ENCODE results near the gene SH3GLB2. TPM values are rescaled to one million over a fixed set of nuclear protein-coding genes. Genes with fewer than 3 reads are reported as not detected.
A peak's percentile ranks its signal among the peaks of the same experiment; 100 is the strongest.

SH3GLB2 gene
- total and polyA plus RNA-seq, 12 donors = 25.2 to 51.3 (median 33.5) TPM

- H3K36me3 ChIP-seq = peaks cover 0 to 80% (median 26%) of the 10 kb centered on the region in 9 donors
- H3K9me3 ChIP-seq = no peaks in the 10 kb centered on the region
- no peak for TF ChIP-seq CTCF (IDR thresholded peaks at IDR 0.05)
- DNase-seq (no peak), ATAC-seq (no peak)
- 91% methylated on average over 19 of the region's 19 CpGs for WGBS, 2 donors
- peak overlapping the region in 7 of 10 donors; percentile 76 to 94 (median 88) for H3K27ac ChIP-seq
- intact Hi-C loops (cut with DNase I) = no loop called here
- no peaks in the 10 kb centered on the region for H3K27me3 ChIP-seq
- H3K4me1 ChIP-seq = peaks cover 0 to 23% (median 14%) of the 10 kb centered on the region in 9 donors
- H3K4me3 ChIP-seq = no peak overlapping the region
These were observed 40.0 kb upstream of the SH3GLB2 start for GRCh38 chr9:129068110-129068509.

GRCh38 chr9:129064499-129064908 lies 36.4 kb upstream of the SH3GLB2 start:
- TF ChIP-seq CTCF (IDR thresholded peaks at IDR 0.05) = no peak
- Histone ChIP-seq H3K27me3 (no peaks in the 10 kb centered on the region), H3K36me3 (peaks cover 0 to 97% (median 58%) of the 10 kb centered on the region in 9 donors), H3K27ac (no peak overlapping the region), H3K9me3 (no peaks in the 10 kb centered on the region), H3K4me3 (no peak overlapping the region), H3K4me1 (peaks cover 0 to 13% (median 9%) of the 10 kb centered on the region in 9 donors)
- ATAC-seq (no peak), DNase-seq (no peak)
- 95 to 97% methylated on average over 8 of the region's 8 CpGs for WGBS, 2 donors
- intact Hi-C loops (cut with DNase I) = no loop called here

GRCh38 chr9:129063061-129063460 lies 34.9 kb upstream of the SH3GLB2 start:
- no peak overlapping the region for H3K4me3 ChIP-seq
- intact Hi-C loops (cut with DNase I) = no loop called here
- no peak for DNase-seq
- no peak for TF ChIP-seq CTCF (IDR thresholded peaks at IDR 0.05)
- H3K4me1 ChIP-seq = peaks cover 0 to 2% (median 0%) of the 10 kb centered on the region in 9 donors
- H3K36me3 ChIP-seq = peaks cover 0 to 96% (median 62%) of the 10 kb centered on the region in 9 donors
- 91 to 93% methylated on average over 9 of the region's 9 CpGs for WGBS, 2 donors
- no peaks in the 10 kb centered on the region for H3K9me3 ChIP-seq
- ATAC-seq = peak in 1 of 8 donors; percentile 8
- no peak overlapping the region for H3K27ac ChIP-seq
- no peaks in the 10 kb centered on the region for H3K27me3 ChIP-seq

GRCh38 chr9:129060991-129061390 lies 32.9 kb upstream of the SH3GLB2 start:
- H3K36me3 ChIP-seq = peaks cover 0 to 99% (median 59%) of the 10 kb centered on the region in 9 donors
- ATAC-seq (no peak), DNase-seq (no peak)
- no peak for TF ChIP-seq CTCF (IDR thresholded peaks at IDR 0.05)
- intact Hi-C loops (cut with DNase I) = no loop called here
- H3K9me3 ChIP-seq = no peaks in the 10 kb centered on the region
- peaks cover 0 to 5% (median 0%) of the 10 kb centered on the region in 9 donors for H3K4me1 ChIP-seq
- H3K27me3 ChIP-seq = no peaks in the 10 kb centered on the region
- no peak overlapping the region for H3K4me3 ChIP-seq
- WGBS, 2 donors = 96 to 97% methylated on average over 12 of the region's 12 CpGs
- H3K27ac ChIP-seq = no peak overlapping the region

Data from heart right ventricle (tissue), 16 donors.